GM13977 (cell line): ENCODE data around the gene HP1BP3.
"Not testable (repeated sequence)": the region's sequence is repeated elsewhere in the genome, so short reads cannot be mapped to it uniquely, and the experiment has no call there.

ENCODE experiments used
- DNase-seq: peaks from one replicate; pipeline ENCODE4 v3.0.0; 2012; ENCODE audit warnings: low spot score
- in situ Hi-C: fragments of 300-500 bp; cut with MboI; formaldehyde crosslinking; loops from one replicate; pipeline ENCODE4 v1.12.0; 2022; ENCODE audit warnings: low sequenced_read_pairs, low pct_unique_long_range_greater_than_20kb, mixed read lengths, inconsistent platforms; ENCODE audit not compliant: unreplicated experiment
- TF ChIP-seq, protein P1 (sequence below): IDR thresholded peaks from 2 replicates; pipeline ENCODE4 v1.5.1; 2012; ENCODE audit warnings: mild to moderate bottlenecking, control low read depth; ENCODE audit not compliant: insufficient read depth; ENCODE audit errors: extremely low read depth, missing control alignments

HP1BP3 gene

GRCh38 chr1:20792196-20792595, 5.1 kb upstream of the HP1BP3 start:
- DNase-seq, result no peak
- in situ Hi-C loops, result no loop called here
- TF ChIP-seq, protein P1, sequence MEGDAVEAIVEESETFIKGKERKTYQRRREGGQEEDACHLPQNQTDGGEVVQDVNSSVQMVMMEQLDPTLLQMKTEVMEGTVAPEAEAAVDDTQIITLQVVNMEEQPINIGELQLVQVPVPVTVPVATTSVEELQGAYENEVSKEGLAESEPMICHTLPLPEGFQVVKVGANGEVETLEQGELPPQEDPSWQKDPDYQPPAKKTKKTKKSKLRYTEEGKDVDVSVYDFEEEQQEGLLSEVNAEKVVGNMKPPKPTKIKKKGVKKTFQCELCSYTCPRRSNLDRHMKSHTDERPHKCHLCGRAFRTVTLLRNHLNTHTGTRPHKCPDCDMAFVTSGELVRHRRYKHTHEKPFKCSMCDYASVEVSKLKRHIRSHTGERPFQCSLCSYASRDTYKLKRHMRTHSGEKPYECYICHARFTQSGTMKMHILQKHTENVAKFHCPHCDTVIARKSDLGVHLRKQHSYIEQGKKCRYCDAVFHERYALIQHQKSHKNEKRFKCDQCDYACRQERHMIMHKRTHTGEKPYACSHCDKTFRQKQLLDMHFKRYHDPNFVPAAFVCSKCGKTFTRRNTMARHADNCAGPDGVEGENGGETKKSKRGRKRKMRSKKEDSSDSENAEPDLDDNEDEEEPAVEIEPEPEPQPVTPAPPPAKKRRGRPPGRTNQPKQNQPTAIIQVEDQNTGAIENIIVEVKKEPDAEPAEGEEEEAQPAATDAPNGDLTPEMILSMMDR, result no peak

DNA sequence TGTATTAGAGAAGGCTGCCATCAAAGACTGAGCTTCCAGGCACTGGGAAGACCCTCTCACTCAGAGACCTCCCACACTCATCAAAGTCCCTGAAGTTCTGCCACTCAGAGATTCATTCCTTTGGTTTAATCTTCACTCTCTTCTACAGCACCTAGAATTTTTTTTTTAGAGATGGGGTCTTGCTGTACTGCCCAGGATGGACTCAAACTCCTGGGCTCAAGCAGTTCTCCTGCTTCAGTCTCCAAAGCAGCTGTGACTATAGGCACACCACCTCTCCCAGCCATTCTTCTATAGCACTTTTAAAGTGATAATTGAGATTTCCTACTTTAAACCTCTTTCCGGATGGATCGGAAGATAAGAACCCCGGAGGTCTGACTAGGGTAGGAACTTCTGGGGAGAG, 3.7 kb upstream of the HP1BP3 start:
- in situ Hi-C loops, result no loop called here
- DNase-seq, result no peak
- TF ChIP-seq, protein P1, result no peak

GRCh38 chr1:20789598-20789997, 2.5 kb upstream of the HP1BP3 start:
- in situ Hi-C loops, result not testable (repeated sequence)

DNA sequence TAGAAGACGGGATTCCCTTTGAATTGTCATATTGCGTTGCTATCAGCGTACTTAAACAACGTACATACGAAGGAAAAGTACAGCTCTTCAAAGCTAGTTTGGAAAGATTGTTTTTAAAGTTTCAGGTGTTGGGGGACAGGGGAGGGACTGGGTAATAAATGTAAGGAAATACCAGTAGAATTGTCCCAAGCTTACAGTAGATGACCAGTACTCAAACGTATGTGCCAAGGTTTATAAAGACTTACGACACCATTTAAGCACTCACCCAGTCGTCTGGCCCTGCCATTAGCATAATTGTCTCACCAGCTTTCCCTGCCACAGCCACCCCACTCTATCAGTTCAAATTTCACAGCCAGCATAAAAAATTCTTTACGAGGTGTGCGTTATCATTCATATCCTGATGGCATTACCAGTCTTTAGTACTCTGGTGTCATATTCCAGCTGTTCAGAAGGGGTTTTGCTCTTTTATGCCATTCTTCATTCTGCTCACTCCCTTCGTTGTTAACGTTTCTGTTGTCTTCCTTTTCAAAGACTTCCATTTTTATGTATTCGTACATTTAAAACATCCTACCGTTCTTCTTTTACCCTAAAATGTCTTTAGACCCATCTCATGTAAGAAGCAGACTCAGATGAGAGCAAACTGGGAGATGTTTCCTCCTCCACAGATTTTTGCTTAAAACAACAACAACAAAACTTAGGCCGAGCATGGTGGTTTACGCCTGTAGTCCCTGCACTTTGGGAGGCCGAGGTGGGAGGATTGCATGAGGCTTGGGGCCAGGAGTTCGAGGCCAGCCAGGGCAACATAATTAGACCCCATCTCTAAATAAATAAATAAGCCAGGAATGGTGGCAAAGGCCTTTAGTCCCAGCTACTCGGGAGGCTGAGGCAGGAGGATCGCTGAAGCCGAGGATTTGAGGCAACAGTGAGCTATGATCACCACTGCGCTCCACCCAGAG, 1.0 kb upstream of the HP1BP3 start:
- peak; percentile 8 for DNase-seq
- TF ChIP-seq, protein P1, result no peak
- in situ Hi-C loops, result no loop called here

More at GRCh38 chr1:20789598-20789997, 2.5 kb upstream of the HP1BP3 start:
- DNase-seq, result not testable (repeated sequence)

- TF ChIP-seq, protein P1, result no peak
- peak; percentile 96 for DNase-seq
- in situ Hi-C loops, result no loop called here
These were observed 666 bp downstream of the HP1BP3 start for GRCh38 chr1:20786253-20787028.

DNA sequence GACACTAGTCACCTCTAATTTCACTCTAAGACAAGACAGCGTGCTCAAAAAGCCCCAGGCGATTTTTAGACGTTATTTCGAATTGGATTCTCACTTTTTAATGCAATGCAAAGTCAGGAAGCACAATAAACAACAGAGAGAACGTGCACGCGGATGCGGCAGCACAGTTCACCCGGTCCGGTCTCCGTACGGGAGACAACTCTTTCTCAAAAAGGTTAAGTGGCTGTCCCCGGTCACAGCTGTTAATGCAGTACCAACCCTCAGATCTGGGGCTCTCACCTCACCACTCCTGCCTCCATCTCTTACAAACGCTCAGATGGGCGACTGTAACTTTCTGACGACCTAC, 1.2 kb downstream of the HP1BP3 start:
- DNase-seq, result peak; percentile 27
- in situ Hi-C loops, result no loop called here

More for the DNA sequence above, 1.2 kb downstream of the HP1BP3 start:
- TF ChIP-seq, protein P1, result no peak
